ENCODE data around the gene NDUFS2. TPM values are rescaled to one million over a fixed set of nuclear protein-coding genes. Genes with fewer than 3 reads are reported as not detected.
A peak's percentile ranks its signal among the peaks of the same experiment; 100 is the strongest.

NDUFS2 gene
- total RNA-seq, 6 donors from 2014 or later: 65.7 to 194 (median 84.4) TPM

DNA sequence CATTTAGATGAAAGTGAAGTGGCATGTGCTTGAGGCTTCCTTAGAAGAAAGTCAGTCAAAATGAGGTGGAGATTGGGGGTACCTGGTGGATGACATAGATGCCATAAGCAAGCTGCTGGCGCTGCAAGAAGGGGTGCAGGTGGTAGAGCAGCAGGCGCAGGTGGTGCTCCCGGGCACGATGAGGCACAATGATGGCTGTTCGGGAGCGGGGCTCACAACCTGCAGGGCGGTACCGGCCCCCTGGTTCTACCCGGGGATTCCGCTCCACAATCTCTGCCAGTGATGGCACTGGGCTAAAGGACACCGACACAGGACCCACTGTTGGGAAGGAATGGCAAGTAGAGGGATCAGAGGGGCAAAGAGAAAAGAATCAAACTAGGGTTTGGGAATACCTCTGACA lies 27.3 kb upstream of the NDUFS2 start:
- DNase-seq (no peak), ATAC-seq (ENCODE audit: low FRiP score in 2 of 2) (no peak)
- TF ChIP-seq EP300 (IDR thresholded peaks at IDR 0.05) (no peak), POLR2A (IDR thresholded peaks at IDR 0.05) (no peak), POLR2AphosphoS5 (IDR thresholded peaks at IDR 0.05) (no peak)
- TF ChIP-seq, protein P1, sequence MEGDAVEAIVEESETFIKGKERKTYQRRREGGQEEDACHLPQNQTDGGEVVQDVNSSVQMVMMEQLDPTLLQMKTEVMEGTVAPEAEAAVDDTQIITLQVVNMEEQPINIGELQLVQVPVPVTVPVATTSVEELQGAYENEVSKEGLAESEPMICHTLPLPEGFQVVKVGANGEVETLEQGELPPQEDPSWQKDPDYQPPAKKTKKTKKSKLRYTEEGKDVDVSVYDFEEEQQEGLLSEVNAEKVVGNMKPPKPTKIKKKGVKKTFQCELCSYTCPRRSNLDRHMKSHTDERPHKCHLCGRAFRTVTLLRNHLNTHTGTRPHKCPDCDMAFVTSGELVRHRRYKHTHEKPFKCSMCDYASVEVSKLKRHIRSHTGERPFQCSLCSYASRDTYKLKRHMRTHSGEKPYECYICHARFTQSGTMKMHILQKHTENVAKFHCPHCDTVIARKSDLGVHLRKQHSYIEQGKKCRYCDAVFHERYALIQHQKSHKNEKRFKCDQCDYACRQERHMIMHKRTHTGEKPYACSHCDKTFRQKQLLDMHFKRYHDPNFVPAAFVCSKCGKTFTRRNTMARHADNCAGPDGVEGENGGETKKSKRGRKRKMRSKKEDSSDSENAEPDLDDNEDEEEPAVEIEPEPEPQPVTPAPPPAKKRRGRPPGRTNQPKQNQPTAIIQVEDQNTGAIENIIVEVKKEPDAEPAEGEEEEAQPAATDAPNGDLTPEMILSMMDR (IDR thresholded peaks at IDR 0.05): no peak
- no peaks in the 10 kb centered on the region for H3K9me3 ChIP-seq
- peaks cover 19 to 29% (median 24%) of the 10 kb centered on the region in 4 donors for H3K4me1 ChIP-seq
- H3K36me3 ChIP-seq: peaks cover 22 to 60% (median 45%) of the 10 kb centered on the region in 4 donors
- H3K27ac ChIP-seq: no peak overlapping the region
- H3K27me3 ChIP-seq: no peaks in the 10 kb centered on the region
- 94 to 99% methylated on average over 10 to 11 of the region's 11 CpGs for WGBS, 2 donors
- no peak overlapping the region for H3K4me3 ChIP-seq

DNA sequence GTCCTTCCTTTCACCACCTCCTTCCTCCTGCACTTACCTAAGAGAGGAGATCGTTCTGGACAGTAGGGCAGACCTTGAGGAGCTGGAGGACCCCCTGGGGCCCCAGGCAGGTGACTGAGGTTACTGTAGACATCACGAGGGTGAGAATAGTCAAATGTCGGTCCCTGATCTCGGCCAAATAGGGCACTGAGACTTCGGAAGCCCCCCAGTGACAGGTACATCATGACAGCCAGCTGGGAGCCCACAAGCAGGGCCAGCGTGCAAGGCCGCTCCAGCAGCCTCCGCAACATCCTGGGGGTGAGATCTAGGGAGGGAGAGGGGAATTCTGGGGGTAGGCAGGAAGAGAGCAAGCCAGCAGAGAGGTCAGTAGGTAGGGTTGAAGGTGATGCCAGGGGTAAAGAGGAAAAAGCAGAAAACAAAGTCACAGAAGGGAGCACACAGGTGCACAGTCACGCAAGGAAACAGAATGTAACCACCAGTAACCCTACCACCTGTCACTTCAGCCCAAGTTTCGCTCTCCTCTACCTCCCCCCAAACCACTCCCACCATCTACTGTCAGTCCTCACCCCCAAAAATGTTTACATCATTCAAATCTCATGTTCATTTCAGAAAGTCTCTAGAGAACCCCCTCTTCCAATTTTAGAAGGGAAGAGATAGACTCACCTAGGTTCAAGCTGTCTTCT lies 26.3 kb upstream of the NDUFS2 start:
- Histone ChIP-seq H3K9me3 (no peaks in the 10 kb centered on the region), H3K27ac (peak overlapping the region; percentile 83 to 94 (median 93)), H3K36me3 (peaks cover 22 to 50% (median 38%) of the 10 kb centered on the region in 4 donors), H3K4me3 (peak overlapping the region in 2 of 4 donors; percentile 64 to 77), H3K4me1 (peaks cover 19 to 29% (median 24%) of the 10 kb centered on the region in 4 donors), H3K27me3 (no peaks in the 10 kb centered on the region)
- ATAC-seq (ENCODE audit: low FRiP score in 2 of 2) (no peak), DNase-seq (no peak)
- 88 to 91% methylated on average over 10 of the region's 10 CpGs for WGBS, 2 donors
- no peak for TF ChIP-seq EP300 (IDR thresholded peaks at IDR 0.05)
- TF ChIP-seq POLR2A (IDR thresholded peaks at IDR 0.05): no peak
- TF ChIP-seq, protein P1 (IDR thresholded peaks at IDR 0.05): no peak
- no peak for TF ChIP-seq POLR2AphosphoS5 (IDR thresholded peaks at IDR 0.05)

DNA sequence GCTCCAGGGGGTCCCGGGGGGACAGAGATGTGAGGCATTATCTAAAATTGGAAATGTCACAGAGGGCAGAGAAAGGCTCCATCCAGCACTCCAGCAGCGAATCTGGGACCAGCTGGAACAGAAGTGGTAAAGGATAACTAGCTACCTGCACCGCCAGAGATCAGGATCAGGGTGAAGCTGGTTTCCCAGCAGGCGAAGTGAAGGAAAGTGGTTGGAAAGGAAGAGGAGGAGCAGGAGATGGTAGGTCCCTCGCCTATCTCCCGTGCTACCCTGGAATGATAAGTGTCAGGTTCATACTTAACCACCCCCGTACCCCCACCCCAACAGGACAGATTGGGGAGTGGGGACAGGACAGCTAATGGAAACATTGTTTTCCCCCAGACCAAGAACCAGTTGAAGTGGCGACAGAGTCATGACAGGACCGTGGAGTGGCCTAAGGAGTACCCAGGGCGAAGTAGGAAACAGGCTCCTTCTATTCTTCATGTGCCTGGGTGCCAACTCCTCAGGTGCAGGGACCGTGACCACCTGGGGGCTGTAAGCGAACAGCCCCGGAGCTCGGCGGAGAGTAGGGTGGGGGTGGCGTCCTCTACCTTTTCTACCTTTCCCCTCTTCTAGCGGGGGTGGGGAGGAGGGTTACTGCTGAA lies 25.6 kb upstream of the NDUFS2 start:
- peak overlapping the region; percentile 83 to 94 (median 93) for H3K27ac ChIP-seq
- H3K4me1 ChIP-seq: peaks cover 19 to 29% (median 24%) of the 10 kb centered on the region in 4 donors
- H3K4me3 ChIP-seq: peak overlapping the region; percentile 39 to 77 (median 64)
- H3K9me3 ChIP-seq: no peaks in the 10 kb centered on the region
- no peaks in the 10 kb centered on the region for H3K27me3 ChIP-seq
- ATAC-seq (ENCODE audit: low FRiP score in 2 of 2) (peak; percentile 5 to 44), DNase-seq (no peak)
- TF ChIP-seq POLR2A (IDR thresholded peaks at IDR 0.05) (no peak), POLR2AphosphoS5 (IDR thresholded peaks at IDR 0.05) (no peak), EP300 (IDR thresholded peaks at IDR 0.05) (no peak)
- TF ChIP-seq, protein P1 (IDR thresholded peaks at IDR 0.05): no peak
- 23 to 28% methylated on average over 11 to 17 of the region's 17 CpGs for WGBS, 2 donors
- H3K36me3 ChIP-seq: peaks cover 20 to 44% (median 31%) of the 10 kb centered on the region in 4 donors

DNA sequence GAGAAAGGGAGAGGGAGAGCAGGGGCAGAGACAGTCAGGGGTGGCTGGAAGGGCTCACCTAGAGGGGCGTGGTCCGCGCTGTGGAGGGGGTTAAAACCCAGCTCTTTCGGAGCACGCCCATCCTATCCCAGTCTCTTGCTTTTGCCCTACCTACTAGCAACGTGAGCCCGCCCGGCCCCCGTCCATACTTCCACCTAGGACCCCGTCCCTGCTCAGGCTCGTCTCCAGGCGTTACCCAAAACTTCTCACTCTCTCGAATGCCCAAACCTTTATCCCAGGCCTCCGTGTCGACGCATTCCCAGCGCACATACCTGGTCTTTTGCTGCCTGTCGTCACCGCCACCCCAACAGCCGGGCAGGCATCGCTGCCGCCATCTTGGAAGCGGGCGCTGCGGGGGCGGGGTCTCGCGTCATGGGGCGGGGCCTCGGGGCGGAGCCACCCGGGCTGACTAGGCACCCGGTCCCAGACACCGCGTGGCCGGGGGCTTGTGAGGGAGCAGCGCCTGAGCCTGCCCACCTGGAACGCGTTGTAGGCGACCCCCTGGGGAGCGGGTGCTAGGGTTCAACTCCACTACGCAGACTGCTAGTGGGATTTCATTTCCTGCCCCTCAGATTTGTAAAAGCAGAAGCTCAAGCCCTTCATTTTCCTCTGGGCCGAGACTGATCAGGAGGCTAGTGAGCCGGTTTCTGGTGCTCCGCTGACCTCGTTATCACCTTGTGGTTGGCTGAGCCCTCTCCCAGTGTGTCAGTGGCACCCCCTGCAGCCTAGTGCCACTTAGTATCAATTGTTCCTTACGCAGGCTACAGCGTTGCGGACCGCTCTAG lies 24.8 kb upstream of the NDUFS2 start, which contains the start of gene B4GALT3:
TSS of gene B4GALT3 (minus strand) at position 396 of the 824 bp plus-strand sequence. CDS start 1,447 bp downstream, outside the sequence.
- Histone ChIP-seq H3K36me3 (peaks cover 12 to 36% (median 25%) of the 10 kb centered on the region in 4 donors), H3K9me3 (no peaks in the 10 kb centered on the region), H3K4me1 (peaks cover 19 to 29% (median 24%) of the 10 kb centered on the region in 4 donors), H3K27me3 (no peaks in the 10 kb centered on the region), H3K27ac (peak within 1 kb of the TSS; percentile 83 to 94 (median 93)), H3K4me3 (peak within 1 kb of the TSS; percentile 39 to 77 (median 64))
- 5 to 12% methylated on average over 20 to 44 of the region's 50 CpGs for WGBS, 2 donors
- TF ChIP-seq, protein P1 (IDR thresholded peaks at IDR 0.05): peak in 2 of 6 experiments; percentile 12 to 21
- TF ChIP-seq POLR2AphosphoS5 (IDR thresholded peaks at IDR 0.05): peak; percentile 88 to 92
- peak in 1 of 4 donors; percentile 7 for TF ChIP-seq EP300 (IDR thresholded peaks at IDR 0.05)
- TF ChIP-seq POLR2A (IDR thresholded peaks at IDR 0.05): peak in 2 of 4 donors; percentile 54 to 84
- DNase-seq (peak; percentile 90 to 100), ATAC-seq (ENCODE audit: low FRiP score in 2 of 2) (peak; percentile 96 to 99)

Data from upper lobe of left lung (tissue), 6 donors.